Kidney capillary endothelial cell (primary cell): ENCODE results near the gene ANXA4.

ENCODE experiments used
- DNase-seq: peaks from one replicate; pipeline ENCODE4 v3.0.0-alpha.2; 2018; ENCODE audit warnings: low spot score

ANXA4 gene

GRCh38 chr2:69847068-69847828 is 105.3 kb downstream of the ANXA4 start:
- DNase-seq = no peak

- no peak for DNase-seq
Observed at GRCh38 chr2:69848186-69848790, 106.4 kb downstream of the ANXA4 start.

GRCh38 chr2:69858261-69858660 is 116.3 kb downstream of the ANXA4 start:
- DNase-seq = no peak

- no peak for DNase-seq
Observed at GRCh38 chr2:69863298-69863697, 121.4 kb downstream of the ANXA4 start.
